Measurements from ENCODE around the gene COX4I2. TPM values are rescaled to one million over a fixed set of nuclear protein-coding genes. Genes with fewer than 3 reads are reported as not detected.

The COX4I2 gene
- polyA plus RNA-seq, 1 experiment = not detected

DNA sequence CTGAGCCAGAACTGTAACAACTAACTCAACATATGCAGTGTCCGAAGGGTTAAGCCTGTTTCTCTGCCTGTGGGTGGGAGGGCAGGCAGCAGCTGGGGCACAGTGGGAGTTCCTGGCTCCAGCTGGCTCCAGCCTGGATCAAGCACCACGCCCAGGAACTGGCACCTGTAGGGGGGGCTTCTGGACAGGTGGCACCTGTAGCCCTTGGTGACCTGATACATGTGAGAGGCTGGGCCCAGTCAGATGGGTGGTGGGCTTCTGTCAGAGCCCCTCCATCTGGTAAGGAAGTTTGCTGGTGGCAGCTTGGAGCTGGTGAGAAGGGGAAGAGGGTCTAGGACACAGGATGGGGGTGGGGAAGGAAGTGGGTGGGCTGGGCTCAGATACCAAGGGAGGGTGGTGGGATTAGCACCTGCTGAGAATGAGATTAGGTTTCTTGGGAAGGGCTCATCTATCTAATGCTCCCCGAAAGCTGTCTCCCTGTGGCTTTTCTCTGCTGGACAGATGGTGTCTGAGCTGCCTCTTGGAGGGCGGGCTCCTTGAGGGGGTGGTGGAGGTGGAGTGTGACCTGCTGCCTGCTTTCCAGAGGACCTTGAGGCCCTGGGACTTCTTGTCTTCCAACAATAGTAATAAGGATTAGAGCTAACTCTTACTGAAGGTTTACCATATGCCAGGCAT, 56.4 kb downstream of the COX4I2 start:
- Histone ChIP-seq H3K4me3 (ENCODE audit: low read depth, low read length) (no peak overlapping the region), H3K27me3 (ENCODE audit: control insufficient read depth, insufficient read depth, low read length) (no peaks in the 10 kb centered on the region), H3K36me3 (ENCODE audit: control insufficient read depth, insufficient read depth, low read length) (no peaks in the 10 kb centered on the region)
- no peak for TF ChIP-seq CTCF (IDR thresholded peaks at IDR 0.05; ENCODE audit: insufficient read depth, low read depth, low read length)
- ChIA-PET POLR2A (interaction anchor here (0.6 kb wide), 1 partner anchor 25 kb away, joined by 3 read pairs; no protein-coding TSS in a partner anchor), CTCF (interaction anchor here (1.0 to 1.9 kb wide), 3 partner anchors 10 to 29 kb away, joined by 3 to 7 read pairs (median 3); no protein-coding TSS in a partner anchor)
- no peak for DNase-seq (ENCODE audit: low read depth)

Small RNAs within 50 kb of the gene (small RNA-seq; reads per million reads assigned to genes)
- not detected for gene MIR3193 (ENCODE audit: insufficient read length, low read depth, low replicate concordance)

Other genes starting within 250 kb of the COX4I2 start
- not detected in 2 replicates for gene DEFB119, start 247.3 kb upstream of the COX4I2 start, polyA plus RNA-seq (2011; rRNA removed)
- gene DEFB121, start 231.7 kb upstream of the COX4I2 start, polyA plus RNA-seq (2011; rRNA removed) = not detected in 2 replicates
- gene DEFB123, start 197.3 kb upstream of the COX4I2 start, polyA plus RNA-seq (2011; rRNA removed) = not detected in 2 replicates
- not detected in 2 replicates for gene DEFB124, start 162.8 kb upstream of the COX4I2 start, polyA plus RNA-seq (2011; rRNA removed)
- not detected in 2 replicates for gene REM1, start 162.6 kb upstream of the COX4I2 start, polyA plus RNA-seq (2011; rRNA removed)
- 236 and 324 TPM in 2 replicates for gene HM13, start 123.5 kb upstream of the COX4I2 start, polyA plus RNA-seq (2011; rRNA removed)
- gene ID1, start 32.6 kb upstream of the COX4I2 start, polyA plus RNA-seq (2011; rRNA removed) = 126 and 135 TPM in 2 replicates
- gene BCL2L1, start 85.0 kb downstream of the COX4I2 start, polyA plus RNA-seq (2011; rRNA removed) = 73.2 and 90.7 TPM in 2 replicates
- gene TPX2, start 101.4 kb downstream of the COX4I2 start, polyA plus RNA-seq (2011; rRNA removed) = 29.9 and 39.2 TPM in 2 replicates
- 0.05 and 0.10 TPM in 2 replicates for gene MYLK2, start 181.4 kb downstream of the COX4I2 start, polyA plus RNA-seq (2011; rRNA removed)
- gene FOXS1, start 207.7 kb downstream of the COX4I2 start, polyA plus RNA-seq (2011; rRNA removed) = 0.05 TPM in 1 of 2 replicates, not detected in the other
- 0.09 TPM in 1 of 2 replicates, not detected in the other for gene DUSP15, start 232.6 kb downstream of the COX4I2 start, polyA plus RNA-seq (2011; rRNA removed)
- gene TTLL9, start 232.7 kb downstream of the COX4I2 start, polyA plus RNA-seq (2011; rRNA removed) = 0.11 and 0.18 TPM in 2 replicates